CD4-positive, alpha-beta T cell treated with Interferon alpha-2 for 1 hour (primary cell): Measurements from ENCODE around the gene ST14.
"Not testable (repeated sequence)": the region's sequence is repeated elsewhere in the genome, so short reads cannot be mapped to it uniquely, and the experiment has no call there.

ENCODE experiments used
- DNase-seq, 2 donors: peaks; one replicate each; pipeline ENCODE4 v3.0.0-alpha.2; 2020 to 2022

ST14 gene

DNA sequence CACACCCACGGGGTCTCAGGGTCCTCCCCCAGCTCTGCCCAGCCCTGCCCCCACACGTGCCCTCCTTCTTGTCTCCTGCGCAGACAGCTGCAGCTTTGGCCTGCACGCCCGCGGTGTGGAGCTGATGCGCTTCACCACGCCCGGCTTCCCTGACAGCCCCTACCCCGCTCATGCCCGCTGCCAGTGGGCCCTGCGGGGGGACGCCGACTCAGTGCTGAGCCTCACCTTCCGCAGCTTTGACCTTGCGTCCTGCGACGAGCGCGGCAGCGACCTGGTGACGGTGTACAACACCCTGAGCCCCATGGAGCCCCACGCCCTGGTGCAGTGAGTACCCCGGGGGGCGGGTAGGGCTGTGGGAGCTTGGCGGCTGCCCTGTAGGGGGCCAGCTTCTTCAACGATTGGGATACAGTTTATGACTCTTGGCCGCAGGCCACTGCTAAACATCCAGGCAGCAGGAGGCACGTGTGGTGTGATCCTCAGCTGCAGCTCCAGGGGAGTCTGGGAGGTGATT lies 30.8 kb downstream of the ST14 start:
- no peak for DNase-seq

DNA sequence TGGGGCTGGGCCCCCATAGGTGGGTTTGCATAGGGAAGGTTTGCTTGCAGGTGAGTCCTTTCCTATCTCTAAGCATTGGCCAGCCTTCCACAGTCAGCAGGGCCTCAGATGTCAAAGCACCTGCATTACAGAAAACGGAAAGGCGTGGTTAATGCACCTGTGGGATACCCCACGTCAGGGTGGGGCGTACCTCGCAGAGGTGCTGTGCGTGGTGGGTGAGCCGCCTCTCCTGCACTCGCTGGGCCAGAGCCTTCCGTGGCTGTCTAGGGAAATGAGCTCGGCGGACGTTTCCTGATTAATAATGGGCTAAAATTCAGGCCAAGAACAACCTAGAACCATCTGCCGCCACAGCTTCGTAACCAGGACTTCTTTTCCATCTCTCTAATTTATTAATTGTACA lies 32.3 kb downstream of the ST14 start:
- DNase-seq, result no peak

DNA sequence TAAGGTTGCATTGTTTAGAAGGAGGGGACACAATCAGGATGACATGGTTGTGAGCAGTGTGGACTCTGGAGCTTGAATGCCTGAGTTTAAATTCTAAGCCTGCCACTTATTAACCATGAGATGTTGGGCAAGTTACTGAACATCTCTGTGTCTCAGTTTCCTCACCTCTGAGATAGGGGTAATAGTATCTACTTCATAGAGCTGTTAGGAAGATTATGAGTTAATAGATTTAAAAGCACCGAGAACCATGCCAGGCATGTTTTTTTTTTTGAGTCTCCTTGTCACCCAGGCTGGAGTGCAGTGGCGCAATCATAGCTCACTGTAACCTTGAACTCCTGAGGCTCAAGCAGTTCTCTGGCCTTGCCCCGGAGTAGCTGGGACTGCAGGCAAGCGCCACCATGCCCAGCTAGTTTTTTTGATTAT lies 33.3 kb downstream of the ST14 start:
- DNase-seq, result no peak

DNA sequence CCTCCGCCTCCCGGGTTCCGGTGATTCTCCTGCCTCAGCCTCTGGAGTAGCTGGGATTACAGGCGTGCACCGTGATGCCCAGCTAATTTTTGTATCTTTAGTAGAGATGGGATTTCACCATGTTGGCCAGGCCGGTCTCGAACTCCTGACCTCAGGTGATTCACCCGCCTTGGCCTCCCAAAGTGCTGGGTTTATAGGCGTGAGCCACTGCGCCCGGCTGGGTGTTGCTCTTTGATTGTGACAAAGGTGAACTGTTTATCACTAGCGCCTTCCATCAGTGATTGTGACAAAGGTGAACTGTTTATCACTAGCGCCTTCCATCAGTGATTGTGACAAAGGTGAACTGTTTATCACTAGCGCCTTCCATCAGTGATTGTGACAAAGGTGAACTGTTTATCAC lies 34.0 kb downstream of the ST14 start:
- DNase-seq, result not testable (repeated sequence)

DNA sequence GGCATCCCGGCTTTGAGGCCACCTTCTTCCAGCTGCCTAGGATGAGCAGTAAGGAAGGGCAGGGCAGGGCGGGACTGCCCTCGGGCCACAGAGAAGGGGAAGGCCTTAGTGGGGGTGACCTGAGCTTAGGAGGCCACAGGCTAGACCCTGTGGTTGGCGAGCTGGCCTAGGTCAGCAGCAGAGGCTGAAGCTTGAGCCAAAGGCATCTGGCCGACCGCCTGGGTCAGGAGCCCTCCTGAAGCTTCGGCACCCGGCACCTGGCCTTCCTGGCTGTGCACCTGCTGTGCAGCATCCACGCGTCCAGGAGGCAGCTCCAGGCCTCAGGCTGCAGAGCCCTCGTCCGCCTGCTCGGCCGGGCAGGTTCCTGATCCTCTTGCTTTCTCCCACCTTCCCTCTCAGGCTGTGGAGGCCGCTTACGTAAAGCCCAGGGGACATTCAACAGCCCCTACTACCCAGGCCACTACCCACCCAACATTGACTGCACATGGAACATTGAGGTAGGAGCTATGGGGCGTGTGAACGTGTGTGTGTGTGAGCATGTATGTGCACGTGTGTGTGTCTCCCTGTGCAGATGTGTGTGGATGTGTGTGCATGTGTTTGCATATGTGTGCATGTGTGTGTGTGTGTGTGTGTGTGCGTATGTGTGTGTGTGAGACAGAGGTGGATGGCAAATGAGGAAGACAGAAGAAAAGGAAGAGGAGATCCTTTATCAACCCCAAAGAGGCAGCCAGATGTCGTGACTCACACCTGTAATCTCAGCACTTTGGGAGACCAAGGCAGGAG lies 34.9 kb downstream of the ST14 start:
- DNase-seq, result no peak

DNA sequence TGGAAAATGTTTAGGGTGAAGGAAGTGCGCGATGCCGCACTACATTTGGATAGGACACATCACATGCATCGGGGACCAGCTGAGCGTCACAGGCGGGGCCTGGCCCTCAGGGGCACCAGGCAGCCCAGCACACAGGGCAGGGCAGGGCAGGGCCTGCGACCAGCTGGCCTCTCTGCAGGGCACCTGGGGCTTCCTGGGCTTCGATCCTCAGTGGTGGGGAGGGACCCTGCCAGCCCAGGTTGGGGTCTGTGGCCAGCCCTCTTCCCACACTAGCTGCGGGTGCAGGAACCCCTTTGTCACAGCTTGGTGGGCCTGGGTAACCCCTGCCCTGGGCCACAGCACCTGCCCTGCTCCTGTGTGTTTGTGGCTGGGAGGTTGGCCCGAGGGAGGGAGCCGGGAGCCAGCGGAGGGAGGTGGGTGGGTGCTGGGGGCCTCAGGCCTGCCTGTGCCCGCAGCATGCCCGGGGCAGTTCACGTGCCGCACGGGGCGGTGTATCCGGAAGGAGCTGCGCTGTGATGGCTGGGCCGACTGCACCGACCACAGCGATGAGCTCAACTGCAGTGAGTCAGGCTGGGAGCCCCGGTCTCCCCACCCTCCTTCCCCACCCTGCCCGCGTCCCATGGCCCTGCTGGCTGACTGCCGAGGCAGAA lies 37.9 kb downstream of the ST14 start:
- no peak for DNase-seq

DNA sequence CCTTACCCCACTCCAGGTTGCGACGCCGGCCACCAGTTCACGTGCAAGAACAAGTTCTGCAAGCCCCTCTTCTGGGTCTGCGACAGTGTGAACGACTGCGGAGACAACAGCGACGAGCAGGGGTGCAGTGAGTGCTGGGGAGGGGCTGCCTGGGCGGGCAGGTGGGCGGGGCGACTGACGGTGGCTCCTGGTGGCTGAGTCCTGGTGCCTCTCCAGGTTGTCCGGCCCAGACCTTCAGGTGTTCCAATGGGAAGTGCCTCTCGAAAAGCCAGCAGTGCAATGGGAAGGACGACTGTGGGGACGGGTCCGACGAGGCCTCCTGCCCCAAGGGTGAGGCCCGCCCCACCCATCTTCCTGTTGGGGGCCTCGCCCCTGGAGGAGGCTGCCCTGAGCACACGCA lies 38.7 kb downstream of the ST14 start:
- no peak for DNase-seq

DNA sequence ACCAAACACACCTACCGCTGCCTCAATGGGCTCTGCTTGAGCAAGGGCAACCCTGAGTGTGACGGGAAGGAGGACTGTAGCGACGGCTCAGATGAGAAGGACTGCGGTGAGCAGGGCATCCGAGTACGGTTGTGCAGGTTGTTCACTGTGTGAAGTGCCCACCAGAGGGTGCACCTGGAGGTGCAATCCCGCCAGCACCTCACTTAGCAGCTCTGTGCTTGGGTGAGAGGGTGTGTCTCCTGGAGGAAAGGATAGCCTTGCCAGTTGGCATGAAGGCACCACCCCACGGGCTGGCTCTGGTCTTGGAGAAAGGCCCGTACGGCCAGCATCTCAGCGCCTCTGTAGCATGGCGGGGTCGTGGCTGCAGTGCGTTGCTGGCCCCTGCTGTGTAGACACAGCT lies 39.4 kb downstream of the ST14 start:
- no peak for DNase-seq

DNA sequence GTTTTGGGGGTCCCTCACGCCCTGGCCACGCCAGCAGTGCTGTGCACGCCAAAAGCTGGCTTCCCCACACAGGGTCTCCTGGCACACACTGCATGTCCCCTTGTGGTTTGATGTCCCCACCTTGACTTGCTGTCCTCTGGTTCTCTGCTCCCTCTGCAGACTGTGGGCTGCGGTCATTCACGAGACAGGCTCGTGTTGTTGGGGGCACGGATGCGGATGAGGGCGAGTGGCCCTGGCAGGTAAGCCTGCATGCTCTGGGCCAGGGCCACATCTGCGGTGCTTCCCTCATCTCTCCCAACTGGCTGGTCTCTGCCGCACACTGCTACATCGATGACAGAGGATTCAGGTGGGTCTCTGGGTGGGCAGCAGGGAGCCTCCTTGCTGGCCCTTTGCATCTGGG lies 40.2 kb downstream of the ST14 start:
- no peak for DNase-seq

DNA sequence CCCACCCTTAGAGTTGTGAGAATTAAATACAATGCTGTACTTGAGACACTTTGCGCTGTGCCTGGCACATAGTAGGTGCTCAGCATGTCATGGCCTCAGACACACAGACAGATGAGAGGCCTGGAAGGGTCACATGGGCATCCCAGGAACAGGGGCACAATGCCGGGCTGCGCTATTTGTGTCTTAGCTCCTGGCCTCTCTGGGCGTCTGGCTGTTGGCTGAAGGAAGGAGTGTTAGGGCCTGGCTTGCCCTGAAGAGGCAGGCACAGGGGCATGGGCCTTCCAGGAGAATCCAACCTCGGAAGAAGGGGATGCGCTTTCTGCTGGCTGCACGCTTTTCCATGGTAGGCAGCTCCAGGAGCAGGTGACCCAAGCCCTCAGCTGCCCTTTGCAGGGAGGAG lies 41.4 kb downstream of the ST14 start:
- DNase-seq, result no peak

DNA sequence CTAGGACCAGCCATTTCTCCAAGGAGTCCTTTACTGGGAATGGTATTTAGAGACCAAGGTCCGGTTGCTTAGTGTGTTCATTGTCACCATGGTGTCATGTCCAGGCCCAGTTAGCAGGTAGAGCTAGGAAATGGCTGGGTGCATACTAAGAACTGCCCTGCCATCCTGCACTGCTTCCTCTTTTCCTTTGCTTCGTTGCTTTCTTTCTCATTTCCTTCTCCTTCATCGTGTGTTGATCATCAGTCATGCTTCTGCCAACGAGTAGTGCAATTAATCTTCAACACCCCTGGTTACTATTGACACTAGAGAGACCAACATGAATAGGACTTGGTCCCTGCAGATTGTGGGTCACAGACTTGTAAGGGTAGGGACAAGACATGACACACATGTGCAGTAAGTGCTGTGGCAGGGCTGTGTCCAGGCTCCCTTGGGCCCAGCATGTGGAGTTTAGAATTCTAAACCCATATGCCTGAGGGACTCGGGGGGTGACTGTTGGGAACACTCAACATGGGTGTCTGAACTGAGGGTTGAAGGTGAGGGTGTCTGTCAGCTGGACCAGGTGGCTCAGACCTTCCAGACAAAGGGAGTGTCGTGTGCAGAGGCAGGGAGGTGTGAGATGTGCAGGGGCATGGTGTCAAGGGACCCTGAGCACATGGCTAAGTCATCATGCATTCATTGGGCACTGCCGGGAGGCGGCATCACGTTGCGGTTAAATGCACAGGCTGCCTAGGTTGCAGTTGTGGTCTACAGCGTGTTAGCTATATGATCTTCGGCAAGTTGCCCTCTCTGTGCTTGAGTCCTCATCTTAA lies 42.6 kb downstream of the ST14 start:
- no peak for DNase-seq

DNA sequence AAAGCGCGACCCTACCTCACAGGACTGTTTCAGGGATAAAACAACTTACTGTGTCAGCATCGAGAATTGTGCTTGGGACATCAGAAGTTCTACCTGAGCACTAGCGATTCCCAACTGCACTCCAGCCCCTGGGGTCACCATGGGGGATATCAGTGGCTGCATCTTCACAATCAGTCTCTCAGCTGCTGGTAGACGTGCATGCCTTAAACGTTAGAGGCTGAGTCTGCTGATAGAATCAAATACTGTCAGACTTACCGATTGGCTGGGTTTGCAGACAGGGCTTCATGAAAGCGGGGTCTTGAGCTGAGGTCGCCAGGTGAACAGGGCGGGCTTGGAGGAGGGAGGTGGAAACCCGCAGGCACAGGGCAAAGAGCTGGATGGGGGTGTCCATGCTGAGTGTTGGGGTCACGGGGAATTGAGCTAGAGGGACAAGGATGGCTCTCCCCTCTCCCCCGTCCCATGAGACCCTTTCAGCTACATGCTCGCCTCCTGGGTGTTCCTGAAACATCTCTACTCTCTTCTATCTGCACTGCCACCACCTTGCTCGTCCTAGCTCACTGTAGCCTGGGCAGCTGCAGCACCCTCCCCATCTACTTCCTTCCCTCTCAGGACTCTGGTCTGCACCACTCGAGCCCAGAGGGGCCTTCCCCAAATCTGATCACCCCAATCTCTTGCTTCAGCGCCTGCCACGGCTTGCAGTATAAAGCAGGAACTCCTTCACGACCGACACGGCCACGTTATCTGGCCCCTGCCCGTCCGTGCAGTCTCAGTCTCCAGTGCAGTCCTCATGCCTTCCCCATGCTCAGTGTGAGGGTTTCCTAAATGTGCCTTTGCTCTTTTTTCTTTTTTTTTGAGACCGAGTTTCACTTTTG lies 43.5 kb downstream of the ST14 start:
- DNase-seq, result no peak

DNA sequence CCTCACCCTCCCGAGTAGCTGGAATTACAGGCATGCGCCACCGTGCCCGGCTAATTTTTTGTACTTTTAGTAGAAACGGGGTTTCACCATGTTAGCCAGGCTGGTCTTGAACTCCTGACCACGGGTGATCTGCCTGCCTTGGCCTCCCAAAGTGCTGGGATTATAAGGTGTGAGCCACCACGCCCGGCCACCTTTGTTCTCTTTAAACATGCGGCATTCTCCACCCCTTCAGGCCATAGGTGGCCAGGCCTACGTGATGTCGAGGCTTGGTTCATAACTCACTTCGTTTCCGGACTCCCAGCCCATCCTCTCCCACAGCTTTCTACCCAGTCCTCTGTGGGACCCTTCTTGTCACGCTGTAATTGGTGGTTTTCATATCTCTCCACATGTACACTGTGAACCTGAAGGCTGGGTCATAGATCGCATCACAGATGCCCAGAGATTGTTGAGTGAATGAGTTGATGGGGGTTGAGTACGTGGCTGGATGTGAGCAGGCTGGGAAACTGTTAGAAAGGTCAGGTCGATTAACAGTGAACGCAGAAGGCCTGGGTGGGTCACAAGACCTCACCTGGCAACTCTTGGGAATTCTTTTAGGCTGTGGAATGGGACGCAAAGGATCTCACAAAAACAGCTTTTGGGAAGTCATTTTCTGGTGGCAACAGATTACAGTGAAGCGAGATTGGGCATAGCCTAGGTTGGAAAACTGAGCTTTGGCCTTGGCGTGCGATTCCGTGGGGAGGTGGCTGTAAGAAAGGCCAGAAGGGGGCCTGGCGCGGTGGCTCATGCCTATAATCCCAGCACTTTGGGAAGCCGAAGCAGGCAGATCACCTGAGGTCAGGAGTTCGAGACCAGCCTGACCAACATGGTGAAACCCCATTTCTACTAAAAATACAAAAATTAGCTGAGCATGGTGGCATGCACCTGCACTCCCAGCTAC lies 44.5 kb downstream of the ST14 start:
- no peak for DNase-seq

DNA sequence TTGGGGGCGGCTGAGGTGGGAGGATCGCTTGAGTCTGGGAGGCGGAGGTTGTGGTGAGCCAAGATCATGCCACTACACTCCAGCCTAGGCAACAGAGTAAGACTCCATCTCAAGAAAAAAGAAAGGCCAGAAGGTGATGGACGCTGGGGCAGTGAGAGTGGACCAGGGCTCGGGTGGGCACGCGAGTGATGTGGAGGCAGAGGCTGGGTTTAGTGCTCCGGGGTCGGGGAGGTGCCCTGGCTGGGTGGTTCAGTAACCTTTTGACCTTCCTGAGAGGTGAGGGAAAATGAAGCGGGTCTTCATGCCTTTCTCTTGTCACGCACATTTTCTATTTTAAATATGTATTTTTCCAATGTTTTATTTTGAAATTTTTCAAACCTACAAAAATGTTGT lies 45.1 kb downstream of the ST14 start:
- no peak for DNase-seq

DNA sequence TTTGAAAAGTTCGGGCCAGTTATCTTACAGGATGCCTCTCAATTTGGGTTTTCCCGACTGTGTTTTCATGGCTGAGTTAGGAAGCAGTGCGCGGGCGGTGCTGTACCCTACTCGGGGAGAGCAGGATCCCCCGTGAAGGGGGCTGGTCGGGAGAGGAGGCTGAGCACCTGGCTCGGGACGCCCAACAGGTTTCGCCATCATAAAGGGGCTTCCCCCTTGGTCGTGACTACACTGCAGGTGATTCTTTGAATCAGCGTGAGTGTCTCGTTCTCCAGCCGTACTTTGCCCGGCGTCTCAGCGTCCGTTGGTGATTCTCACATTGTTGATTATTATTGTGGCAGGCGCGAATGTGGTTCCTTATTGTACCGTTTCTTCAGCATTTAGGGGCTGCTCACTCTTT lies 46.6 kb downstream of the ST14 start:
- DNase-seq, result no peak

DNA sequence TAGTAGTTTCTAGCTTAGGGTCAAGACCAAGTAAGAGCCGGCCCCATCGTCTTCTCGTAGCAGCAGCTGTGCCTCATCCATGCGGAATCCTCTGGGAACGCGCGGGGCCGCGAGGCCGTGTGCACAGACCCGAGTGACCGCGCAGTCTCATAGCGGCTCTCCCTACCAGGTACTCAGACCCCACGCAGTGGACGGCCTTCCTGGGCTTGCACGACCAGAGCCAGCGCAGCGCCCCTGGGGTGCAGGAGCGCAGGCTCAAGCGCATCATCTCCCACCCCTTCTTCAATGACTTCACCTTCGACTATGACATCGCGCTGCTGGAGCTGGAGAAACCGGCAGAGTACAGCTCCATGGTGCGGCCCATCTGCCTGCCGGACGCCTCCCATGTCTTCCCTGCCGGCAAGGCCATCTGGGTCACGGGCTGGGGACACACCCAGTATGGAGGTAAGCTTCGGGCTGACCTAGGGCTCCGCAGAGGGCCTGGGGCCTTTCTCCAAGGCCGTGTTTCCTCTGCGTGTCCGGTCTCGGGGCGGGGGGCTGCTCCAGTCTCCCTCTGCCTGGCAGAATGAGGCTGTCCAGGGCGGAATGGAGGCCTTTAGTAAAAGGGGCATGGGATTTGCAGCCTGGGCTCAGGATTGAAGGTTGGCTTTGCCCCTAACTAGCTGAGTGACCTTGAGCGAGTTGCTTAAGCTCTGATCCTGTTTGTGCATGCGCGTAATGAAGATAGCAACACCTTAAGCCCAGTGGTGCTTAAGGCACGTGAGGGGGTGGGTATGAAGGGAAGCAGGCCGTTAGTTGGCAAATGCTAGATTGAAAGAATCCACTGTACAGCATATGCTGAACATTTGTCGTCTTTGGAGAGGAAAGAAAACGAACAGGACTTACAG lies 48.9 kb downstream of the ST14 start:
- no peak for DNase-seq

DNA sequence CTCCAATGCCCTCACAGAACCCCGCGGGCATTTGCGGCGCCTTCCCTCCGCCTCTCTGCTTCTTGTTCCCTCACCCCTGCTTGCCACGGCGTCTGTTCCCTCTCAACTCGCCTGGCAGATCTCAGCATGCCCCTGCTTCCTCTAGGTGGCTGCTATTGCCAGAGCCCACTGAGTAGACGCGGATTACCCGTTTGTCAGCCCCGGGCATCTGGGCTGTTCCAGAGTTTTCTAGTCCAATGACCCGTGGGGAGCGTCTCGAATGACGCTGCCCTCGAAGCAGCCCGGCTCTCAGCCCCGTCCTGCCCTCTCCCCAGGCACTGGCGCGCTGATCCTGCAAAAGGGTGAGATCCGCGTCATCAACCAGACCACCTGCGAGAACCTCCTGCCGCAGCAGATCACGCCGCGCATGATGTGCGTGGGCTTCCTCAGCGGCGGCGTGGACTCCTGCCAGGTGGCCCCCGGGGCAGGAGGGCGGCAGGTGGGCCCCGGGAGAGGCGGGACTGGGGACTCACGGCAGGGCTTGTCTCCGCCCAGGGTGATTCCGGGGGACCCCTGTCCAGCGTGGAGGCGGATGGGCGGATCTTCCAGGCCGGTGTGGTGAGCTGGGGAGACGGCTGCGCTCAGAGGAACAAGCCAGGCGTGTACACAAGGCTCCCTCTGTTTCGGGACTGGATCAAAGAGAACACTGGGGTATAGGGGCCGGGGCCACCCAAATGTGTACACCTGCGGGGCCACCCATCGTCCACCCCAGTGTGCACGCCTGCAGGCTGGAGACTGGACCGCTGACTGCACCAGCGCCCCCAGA lies 49.7 kb downstream of the ST14 start:
- DNase-seq, result no peak

DNA sequence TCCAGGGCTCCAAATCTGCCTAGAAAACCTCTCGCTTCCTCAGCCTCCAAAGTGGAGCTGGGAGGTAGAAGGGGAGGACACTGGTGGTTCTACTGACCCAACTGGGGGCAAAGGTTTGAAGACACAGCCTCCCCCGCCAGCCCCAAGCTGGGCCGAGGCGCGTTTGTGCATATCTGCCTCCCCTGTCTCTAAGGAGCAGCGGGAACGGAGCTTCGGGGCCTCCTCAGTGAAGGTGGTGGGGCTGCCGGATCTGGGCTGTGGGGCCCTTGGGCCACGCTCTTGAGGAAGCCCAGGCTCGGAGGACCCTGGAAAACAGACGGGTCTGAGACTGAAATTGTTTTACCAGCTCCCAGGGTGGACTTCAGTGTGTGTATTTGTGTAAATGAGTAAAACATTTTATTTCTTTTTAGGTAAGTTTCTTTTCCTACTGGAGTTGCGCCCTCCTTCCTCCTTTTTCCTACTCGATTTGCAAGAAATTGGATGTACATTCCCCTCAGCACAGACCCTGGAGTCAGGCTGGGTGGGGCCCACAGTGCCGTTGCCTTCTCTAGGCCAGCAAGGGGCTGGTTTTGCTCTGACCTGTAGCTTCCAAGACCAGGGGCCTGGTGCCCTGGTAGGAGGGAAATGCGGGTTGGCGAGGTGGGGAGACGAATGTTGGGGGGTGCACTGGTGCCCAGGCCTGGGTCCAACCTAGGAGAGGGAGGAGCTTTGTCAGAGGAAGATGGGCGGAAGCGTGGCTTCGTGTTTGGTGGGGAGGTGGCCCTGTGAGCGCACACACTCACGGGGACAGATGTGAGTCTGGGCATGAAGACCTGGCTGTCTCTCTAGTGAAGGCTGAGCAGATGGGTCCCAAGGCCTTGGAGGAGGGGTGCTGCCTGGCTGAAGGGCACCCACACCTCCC lies 50.6 kb downstream of the ST14 start:
- no peak for DNase-seq
